ENCODE data around the gene MEGF11.

DNA sequence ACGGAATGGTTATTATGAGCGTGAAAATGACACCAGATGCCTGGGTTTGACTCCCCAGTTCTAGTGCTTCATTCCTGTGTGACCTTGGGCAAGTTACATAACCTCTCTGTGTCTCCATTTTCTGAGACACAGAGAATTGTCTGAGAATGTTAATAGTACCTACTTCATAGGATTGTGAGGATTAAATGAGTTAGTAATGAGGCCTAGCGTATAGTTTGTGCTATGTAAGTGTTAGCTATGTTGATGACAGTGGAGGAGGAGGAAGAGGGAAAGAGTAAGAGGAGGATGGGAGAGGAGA, 150.3 kb downstream of the MEGF11 start:
- TF ChIP-seq POLR2A (IDR thresholded peaks at IDR 0.05) = no peak
- no peak for TF ChIP-seq EP300 (IDR thresholded peaks at IDR 0.05)
